BE2C (cell line): ENCODE measurements around the gene LILRA6.
A peak's percentile ranks its signal among the peaks of the same experiment; 100 is the strongest.

ENCODE experiments used
- DNase-seq: peaks from one replicate; pipeline ENCODE4 v3.0.0-alpha.2; 2020
- H3K27me3 ChIP-seq: fragments of 250-450 bp; sonication (Bioruptor Pico); 2 replicates; pipeline ENCODE4 v1.5.1; 2020; ENCODE audit warnings: mild to moderate bottlenecking
- H3K36me3 ChIP-seq: fragments of 250-450 bp; sonication (Bioruptor Pico); 2 replicates; pipeline ENCODE4 v1.5.1; 2020; ENCODE audit warnings: mild to moderate bottlenecking
- H3K4me1 ChIP-seq: fragments of 250-450 bp; sonication (Bioruptor Pico); 2 replicates; pipeline ENCODE4 v1.5.1; 2020
- H3K4me3 ChIP-seq: 2 replicates; pipeline ENCODE4 v1.5.1; 2011; ENCODE audit warnings: low read depth, low read length
- H3K9me3 ChIP-seq: fragments of 250-450 bp; sonication (Bioruptor Pico); 2 replicates; pipeline ENCODE4 v1.5.1; 2020
- CTCF ChIP-seq: IDR thresholded peaks from 2 replicates; pipeline ENCODE4 v1.5.1; 2012; ENCODE audit warnings: mild to moderate bottlenecking, low read depth, low read length

LILRA6 gene

GRCh38 chr19:54271106-54271505 is 28.5 kb upstream of the LILRA6 start:
- Histone ChIP-seq H3K4me1 (no peaks in the 10 kb centered on the region), H3K36me3 (no peaks in the 10 kb centered on the region), H3K4me3 (no peak overlapping the region), H3K27me3 (peaks cover 32% of the 10 kb centered on the region), H3K9me3 (no peaks in the 10 kb centered on the region)
- DNase-seq: no peak
- TF ChIP-seq CTCF: no peak

GRCh38 chr19:54268936-54269335 is 26.3 kb upstream of the LILRA6 start:
- TF ChIP-seq CTCF: no peak
- DNase-seq: no peak
- no peaks in the 10 kb centered on the region for H3K36me3 ChIP-seq
- no peaks in the 10 kb centered on the region for H3K9me3 ChIP-seq
- no peak overlapping the region for H3K4me3 ChIP-seq
- H3K4me1 ChIP-seq: no peaks in the 10 kb centered on the region
- H3K27me3 ChIP-seq: peaks cover 27% of the 10 kb centered on the region

- Histone ChIP-seq H3K9me3 (no peaks in the 10 kb centered on the region), H3K36me3 (no peaks in the 10 kb centered on the region), H3K27me3 (peaks cover 23% of the 10 kb centered on the region), H3K4me1 (no peaks in the 10 kb centered on the region), H3K4me3 (no peak overlapping the region)
- peak; percentile 76 for DNase-seq
- TF ChIP-seq CTCF: peak; percentile 82
Observed at GRCh38 chr19:54266133-54266532, 23.5 kb upstream of the LILRA6 start.

DNA sequence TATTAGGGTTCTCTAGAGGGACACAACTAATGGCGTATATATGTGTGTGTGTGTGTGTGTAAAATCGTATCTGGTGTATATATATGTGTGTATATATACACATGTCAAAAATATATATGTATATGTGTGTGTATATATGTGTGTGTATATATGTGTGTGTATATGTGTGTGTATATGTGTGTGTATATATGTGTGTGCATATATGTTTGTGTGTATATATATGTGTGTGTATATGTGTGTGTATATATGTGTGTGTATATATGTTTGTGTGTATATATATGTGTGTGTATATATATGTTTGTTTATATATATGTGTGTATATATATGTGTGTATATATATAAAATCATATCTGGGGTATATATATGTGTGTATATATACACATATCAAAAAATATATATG is 19.9 kb upstream of the LILRA6 start:
- Histone ChIP-seq H3K36me3 (no peaks in the 10 kb centered on the region), H3K4me1 (no peaks in the 10 kb centered on the region), H3K27me3 (peaks cover 27% of the 10 kb centered on the region), H3K4me3 (no peak overlapping the region), H3K9me3 (no peaks in the 10 kb centered on the region)
- TF ChIP-seq CTCF: no peak
- DNase-seq: no peak

- Histone ChIP-seq H3K27me3 (peaks cover 31% of the 10 kb centered on the region), H3K4me3 (no peak overlapping the region), H3K9me3 (no peaks in the 10 kb centered on the region), H3K4me1 (no peaks in the 10 kb centered on the region), H3K36me3 (no peaks in the 10 kb centered on the region)
- no peak for TF ChIP-seq CTCF
- DNase-seq: no peak
Observed at GRCh38 chr19:54262066-54262465, 19.5 kb upstream of the LILRA6 start.

- TF ChIP-seq CTCF: no peak
- Histone ChIP-seq H3K9me3 (no peaks in the 10 kb centered on the region), H3K27me3 (peaks cover 78% of the 10 kb centered on the region), H3K4me1 (no peaks in the 10 kb centered on the region), H3K36me3 (no peaks in the 10 kb centered on the region), H3K4me3 (no peak within 1 kb of the TSS)
- no peak for DNase-seq
Observed at GRCh38 chr19:54257116-54257480, 14.5 kb upstream of the LILRA6 start, which contains the start of gene LILRB5. Gene LILRB5, minus strand, starts transcription at chr19:54257273. Its CDS starts 80 bp downstream, at chr19:54257193.
